Endothelial cell of umbilical vein (primary cell): Measurements from ENCODE around the gene GPR87. TPM values are rescaled to one million over a fixed set of nuclear protein-coding genes. Genes with fewer than 3 reads are reported as not detected.

ENCODE experiments used
- BruUV-seq: library from RNA; stranded (reverse); fragments of 400-500 nt; replicated peaks from 2 replicates; lab custom pipeline; 2021; lab: Mats Ljungman, UMichigan
- CTCF ChIA-PET: fragments of 300-600, 350-600 bp; sonication (Branson Sonifier 250); formaldehyde crosslinking; loops from one replicate; lab custom pipeline; 2021; ENCODE audit warnings: antibody characterized with exemption, inconsistent platforms; lab: Charles Lee
- POLR2A ChIA-PET: fragments of 300-600, 350-600 bp; sonication (Branson Sonifier 250); formaldehyde crosslinking; loops from one replicate; lab custom pipeline; 2021; ENCODE audit warnings: antibody characterized with exemption, inconsistent platforms; lab: Charles Lee
- DNase-seq: peaks from one replicate; pipeline ENCODE4 v3.0.0-alpha.2; 2011; ENCODE audit warnings: low read depth, low spot score
- FAIRE-seq: peaks from 2 replicates; lab custom pipeline; 2011; peaks lifted over from hg19 to GRCh38; lab: Jason Lieb, UNC
- H2AFZ ChIP-seq: 2 replicates; pipeline ENCODE4 v1.6.0; 2012; ENCODE audit warnings: low read depth, low read length, control low read depth, inconsistent platforms
- H3K27ac ChIP-seq: 2 replicates; pipeline ENCODE4 v1.5.1; 2011; ENCODE audit warnings: low read depth, mild to moderate bottlenecking, control low read depth, low read length, moderate library complexity; ENCODE audit not compliant: insufficient read depth
- H3K27me3 ChIP-seq, 2 experiments: 2 replicates each; pipeline versions ENCODE4 v1.6.0 to v1.6.1; 2011; ENCODE audit warnings: low read length in 2 of 2, mixed read lengths in 1 of 2; ENCODE audit not compliant: control insufficient read depth in 2 of 2, insufficient read depth in 2 of 2
- H3K36me3 ChIP-seq, 2 experiments: 2 replicates in 1 of 2; 3 replicates in 1 of 2; pipeline ENCODE4 v1.5.1; 2011; ENCODE audit warnings: low read length in 2 of 2, mild to moderate bottlenecking in 1 of 2, moderate library complexity in 1 of 2; ENCODE audit not compliant: control insufficient read depth in 2 of 2, insufficient read depth in 2 of 2; ENCODE audit errors: extremely low read depth in 1 of 2
- H3K4me1 ChIP-seq: 3 replicates; pipeline ENCODE4 v1.5.1; 2011; ENCODE audit warnings: mild to moderate bottlenecking, low read length; ENCODE audit not compliant: control insufficient read depth, insufficient read depth; ENCODE audit errors: extremely low read depth
- H3K4me2 ChIP-seq: 2 replicates; pipeline ENCODE4 v1.6.1; 2011; ENCODE audit warnings: low read length, control low read depth, mixed read lengths; ENCODE audit not compliant: insufficient read depth
- H3K4me3 ChIP-seq, 3 experiments: fragments of 200-600 bp in 1 of 3; sonication (generic), shearing (Covaris generic) in 1 of 3; replicated peaks in 1 of 3; 2 replicates each; pipeline ENCODE4 v1.5.1; 2011 to 2016; ENCODE audit warnings: control low read depth in 3 of 3, low read length in 3 of 3, mild to moderate bottlenecking in 2 of 3, inconsistent platforms in 1 of 3, low read depth in 1 of 3, moderate library complexity in 1 of 3; ENCODE audit not compliant: insufficient read depth in 1 of 3
- H3K79me2 ChIP-seq: 2 replicates; pipeline ENCODE4 v1.6.0; 2012; ENCODE audit warnings: low read length, inconsistent platforms; ENCODE audit not compliant: control insufficient read depth, insufficient read depth
- H3K9ac ChIP-seq: replicated peaks from 2 replicates; pipeline ENCODE3; 2011; ENCODE audit warnings: low read length, control low read depth; ENCODE audit not compliant: insufficient read depth; ENCODE audit errors: extremely low read depth
- H3K9me1 ChIP-seq: replicated peaks from 3 replicates; pipeline ENCODE4 v1.6.0; 2011; ENCODE audit warnings: mild to moderate bottlenecking, low read length; ENCODE audit not compliant: control insufficient read depth, insufficient read depth; ENCODE audit errors: extremely low read depth
- H3K9me3 ChIP-seq: replicated peaks from 2 replicates; pipeline ENCODE4 v1.5.1; 2012; ENCODE audit warnings: low read length, inconsistent platforms; ENCODE audit not compliant: control insufficient read depth, insufficient read depth
- H4K20me1 ChIP-seq: replicated peaks from 2 replicates; pipeline ENCODE3; 2011; ENCODE audit warnings: mild to moderate bottlenecking, low read length; ENCODE audit not compliant: control insufficient read depth, insufficient read depth; ENCODE audit errors: extremely low read depth
- CTCF ChIP-seq, 2 donors: IDR thresholded peaks; 1 replicate in 1 of 2; 2 replicates in 1 of 2; pipeline ENCODE4 v1.5.1; 2011; ENCODE audit warnings: low read length in 2 of 2, mild to moderate bottlenecking in 2 of 2, moderate library complexity in 2 of 2, control low read depth in 1 of 2, inconsistent platforms in 1 of 2, low read depth in 1 of 2; ENCODE audit not compliant: insufficient read depth in 1 of 2; ENCODE audit errors: extremely low read depth in 1 of 2
- EZH2 ChIP-seq: IDR thresholded peaks from 2 replicates; pipeline ENCODE4 v1.6.1; 2012; ENCODE audit warnings: borderline replicate concordance, low read depth, mild to moderate bottlenecking, moderate library complexity, low read length, inconsistent platforms; ENCODE audit not compliant: severe bottlenecking
- FOS ChIP-seq: IDR thresholded peaks from 2 replicates; pipeline ENCODE4 v1.6.1; 2011; ENCODE audit warnings: mild to moderate bottlenecking, low read length, moderate library complexity, borderline replicate concordance; ENCODE audit not compliant: insufficient read depth
- GATA2 ChIP-seq: IDR thresholded peaks from 2 replicates; pipeline ENCODE4 v1.7.0; 2011; ENCODE audit warnings: low read depth, mild to moderate bottlenecking, moderate library complexity, mixed read lengths, low read length; ENCODE audit not compliant: insufficient read length, insufficient read depth
- JUN ChIP-seq: IDR thresholded peaks from 2 replicates; pipeline ENCODE4 v1.6.1; 2011; ENCODE audit warnings: borderline replicate concordance, low read depth; ENCODE audit not compliant: insufficient read length, insufficient read depth
- MYC ChIP-seq: IDR thresholded peaks from one replicate; pipeline ENCODE4 v1.6.1; 2011; ENCODE audit warnings: mild to moderate bottlenecking, low read depth, low read length
- POLR2A ChIP-seq: IDR thresholded peaks from 2 replicates; pipeline ENCODE4 v1.6.1; 2012; ENCODE audit warnings: low read depth, mild to moderate bottlenecking, control low read depth, low read length
- POLR2AphosphoS5 ChIP-seq: IDR thresholded peaks from 2 replicates; pipeline ENCODE4 v1.6.1; 2012; ENCODE audit warnings: low read depth, mild to moderate bottlenecking, control low read depth, low read length, moderate library complexity; ENCODE audit not compliant: insufficient read depth
- dilution Hi-C: fragments of 300-500 bp; cut with MboI; formaldehyde crosslinking; loops from one replicate; pipeline ENCODE4 v1.15.0; 2019; ENCODE audit warnings: low sequenced_read_pairs; ENCODE audit not compliant: extremely low pct_ligation_motif_present
- intact Hi-C: fragments of 100-400 bp; cut with micrococcal nuclease; formaldehyde crosslinking; loops from one replicate; pipeline ENCODE4 v1.10.0; 2022
- polyA plus RNA-seq, 4 experiments: library from polyadenylated mRNA; depleted of rRNA in 3 of 4; stranded (reverse) in 3 of 4; unstranded in 1 of 4; fragments of >200 nt; gene quantifications; 2 replicates each; pipeline versions ENCODE4 v1.2.1 to v1.2.3, GENCODE V29; 2011 to 2012; ENCODE audit warnings: missing spikeins in 1 of 4
- total RNA-seq: library from RNA; stranded (reverse); gene quantifications from 2 replicates; pipeline ENCODE4 v1.2.3, GENCODE V29; 2021
- TF ChIP-seq, protein P1 (sequence below): IDR thresholded peaks from 2 replicates; pipeline ENCODE4 v1.6.1; 2011; ENCODE audit not compliant: insufficient read depth, insufficient read length

Gene GPR87
- total and polyA plus RNA-seq, 2 donors (not counting 3 experiments of a cell fraction or from before 2014, with no cell fraction given) = not detected

GRCh38 chr3:151309566-151309965, 7.1 kb downstream of the GPR87 start:
- H3K79me2 ChIP-seq = no peaks in the 10 kb centered on the region
- CTCF ChIA-PET = interaction anchor here (1.4 kb wide), 1 partner anchor 15 kb away, joined by 3 read pairs; no protein-coding TSS in a partner anchor
- no peak overlapping the region for H3K9ac ChIP-seq
- H3K9me3 ChIP-seq = no peaks in the 10 kb centered on the region
- dilution Hi-C loops = no loop called here
- BruUV-seq = no TSS peak
- no peaks in the 10 kb centered on the region for H3K4me1 ChIP-seq
- POLR2A ChIA-PET = no interaction called here
- no peaks in the 10 kb centered on the region for H3K9me1 ChIP-seq
- no peak for TF ChIP-seq POLR2AphosphoS5
- no peak for TF ChIP-seq MYC
- TF ChIP-seq, protein P1, sequence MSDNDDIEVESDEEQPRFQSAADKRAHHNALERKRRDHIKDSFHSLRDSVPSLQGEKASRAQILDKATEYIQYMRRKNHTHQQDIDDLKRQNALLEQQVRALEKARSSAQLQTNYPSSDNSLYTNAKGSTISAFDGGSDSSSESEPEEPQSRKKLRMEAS = no peak
- TF ChIP-seq POLR2A = no peak
- TF ChIP-seq EZH2 = no peak
- no peak for TF ChIP-seq JUN
- TF ChIP-seq FOS = no peak
- TF ChIP-seq CTCF (IDR thresholded peaks at IDR 0.05; ENCODE audit: extremely low read depth in 1 of 2, insufficient read depth in 1 of 2, low read depth in 1 of 2, low read length in 2 of 2) = no peak
- no peak for TF ChIP-seq GATA2
- intact Hi-C loops = no loop called here
- H3K27me3 ChIP-seq = peaks cover 0 to 2% of the 10 kb centered on the region in 2 experiments
- no peak overlapping the region for H3K27ac ChIP-seq
- H3K36me3 ChIP-seq = no peaks in the 10 kb centered on the region
- no peak overlapping the region for H2AFZ ChIP-seq
- H3K4me2 ChIP-seq = no peak overlapping the region
- no peaks in the 10 kb centered on the region for H4K20me1 ChIP-seq
- DNase-seq (no peak), FAIRE-seq (no peak)
- no peak overlapping the region for H3K4me3 ChIP-seq
